Measurements from ENCODE around the gene JMJD7.

Gene JMJD7

GRCh38 chr15:41868321-41868720, 40.4 kb downstream of the JMJD7 start:
- no peak for DNase-seq

- DNase-seq: no peak
Measured at GRCh38 chr15:41869770-41870688, 42.1 kb downstream of the JMJD7 start.

- DNase-seq: peak; percentile 38 to 62
Measured at GRCh38 chr15:41870689-41871081, 42.8 kb downstream of the JMJD7 start.

- no peak for DNase-seq
Measured at GRCh38 chr15:41871175-41871905, 43.4 kb downstream of the JMJD7 start.

GRCh38 chr15:41872166-41872747, 44.4 kb downstream of the JMJD7 start:
- DNase-seq: no peak

GRCh38 chr15:41873711-41874110, 45.8 kb downstream of the JMJD7 start:
- no peak for DNase-seq

GRCh38 chr15:41874736-41875135, 46.8 kb downstream of the JMJD7 start:
- no peak for DNase-seq

- no peak for DNase-seq
Measured at GRCh38 chr15:41876007-41876406, 48.1 kb downstream of the JMJD7 start.

GRCh38 chr15:41876689-41877088, 48.8 kb downstream of the JMJD7 start:
- no peak for DNase-seq

GRCh38 chr15:41877631-41878354, 49.9 kb downstream of the JMJD7 start:
- no peak for DNase-seq

- no peak for DNase-seq
Measured at GRCh38 chr15:41878355-41878699, 50.4 kb downstream of the JMJD7 start.

GRCh38 chr15:41879321-41879845, 51.5 kb downstream of the JMJD7 start:
- no peak for DNase-seq

- DNase-seq: no peak
Measured at GRCh38 chr15:41880156-41880877, 52.4 kb downstream of the JMJD7 start.

- no peak for DNase-seq
Measured at GRCh38 chr15:41881086-41881485, 53.2 kb downstream of the JMJD7 start.

GRCh38 chr15:41881550-41881919, 53.6 kb downstream of the JMJD7 start:
- DNase-seq: no peak

- DNase-seq: peak in 1 of 2 donors; percentile 19
Measured at GRCh38 chr15:41881920-41882688, 54.2 kb downstream of the JMJD7 start.

GRCh38 chr15:41882689-41883483, 55.0 kb downstream of the JMJD7 start:
- no peak for DNase-seq

- DNase-seq: no peak
Measured at GRCh38 chr15:41883484-41883825, 55.6 kb downstream of the JMJD7 start.

- DNase-seq: no peak
Measured at GRCh38 chr15:41884458-41884857, 56.6 kb downstream of the JMJD7 start.

- no peak for DNase-seq
Measured at GRCh38 chr15:41885321-41885720, 57.4 kb downstream of the JMJD7 start.

- no peak for DNase-seq
Measured at GRCh38 chr15:41885841-41886240, 57.9 kb downstream of the JMJD7 start.
